ENCODE data around the gene MBD4. TPM values are rescaled to one million over a fixed set of nuclear protein-coding genes. Genes with fewer than 3 reads are reported as not detected.
A peak's percentile ranks its signal among the peaks of the same experiment; 100 is the strongest.

Gene MBD4
- total and polyA plus RNA-seq, 2 donors (not counting 1 experiment from before 2014, with no cell fraction given): 95.7 to 140 TPM

DNA sequence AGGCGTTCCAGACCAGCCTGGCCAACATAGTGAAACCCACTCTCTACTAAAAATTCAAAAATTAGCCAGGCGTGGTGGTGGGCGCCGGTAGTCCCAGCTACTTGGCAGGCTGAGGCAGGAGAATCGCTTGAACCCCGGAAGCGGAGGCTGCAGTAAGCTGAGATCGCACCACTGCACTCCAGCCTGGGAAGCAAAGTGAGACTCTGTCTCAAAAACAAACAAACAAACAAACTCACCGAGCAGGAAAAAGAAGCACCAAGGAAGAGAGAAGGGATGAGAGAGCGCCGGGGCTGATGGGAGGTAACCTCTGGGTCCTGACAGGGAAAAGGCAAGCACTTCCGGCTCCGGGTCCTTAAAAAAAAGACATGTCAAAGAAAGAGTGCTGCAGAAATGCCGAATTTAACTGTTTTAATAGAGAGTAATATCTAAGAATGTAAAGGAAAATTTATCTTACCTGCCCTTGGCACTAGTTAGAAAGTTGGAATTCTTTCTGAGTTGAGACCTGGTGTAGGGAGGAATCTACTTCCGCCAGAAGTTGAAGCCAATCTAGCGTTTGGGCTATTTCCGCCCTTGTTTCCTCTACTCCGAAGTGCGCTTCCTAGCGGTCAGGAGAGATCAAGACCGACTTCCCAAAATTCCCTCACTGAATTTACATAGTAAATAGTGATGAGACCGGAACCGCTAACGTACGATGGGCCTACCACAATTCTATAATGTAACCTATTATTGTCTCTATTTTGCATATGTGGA is 40.4 kb downstream of the MBD4 start:
- peaks cover 35% of the 10 kb centered on the region for H3K4me1 Mint-ChIP-seq
- Histone ChIP-seq H2AFZ (ENCODE audit: insufficient read depth, low read depth, low read length, poor library complexity, severe bottlenecking) (peak overlapping the region; percentile 94), H3K4me1 (ENCODE audit: control insufficient read depth in 2 of 2, insufficient read depth in 2 of 2, low read length in 2 of 2) (peaks cover 20 to 22% of the 10 kb centered on the region in 2 donors), H4K20me1 (ENCODE audit: control insufficient read depth, insufficient read depth, low read length, poor library complexity, severe bottlenecking) (peaks cover 40% of the 10 kb centered on the region), H3K9me3 (ENCODE audit: control extremely low read depth in 1 of 3, control insufficient read depth in 2 of 3, insufficient read depth in 1 of 3, low read length in 2 of 3) (no peaks in the 10 kb centered on the region), H3K27me3 (replicated peaks in 1 of 4; ENCODE audit: control extremely low read depth in 1 of 4, control insufficient read depth in 3 of 4, insufficient read depth in 4 of 4, low read length in 3 of 4) (no peaks in the 10 kb centered on the region), H3K4me3 (ENCODE audit: control extremely low read depth in 1 of 5, extremely low read depth in 1 of 5, insufficient read depth in 1 of 5, low read depth in 2 of 5, low read length in 4 of 5) (peak overlapping the region; percentile 76 to 99 (median 89)), H3K4me2 (replicated peaks; ENCODE audit: low read depth, low read length, poor library complexity, severe bottlenecking) (peak overlapping the region; percentile 77), H3K9ac (ENCODE audit: low read length) (peak overlapping the region; percentile 83), H3K79me2 (ENCODE audit: control insufficient read depth, insufficient read depth, low read length) (peaks cover 45% of the 10 kb centered on the region), H3K27ac (ENCODE audit: low read length in 2 of 2) (peak overlapping the region; percentile 88 to 95), H3K36me3 (replicated peaks in 1 of 2; ENCODE audit: control extremely low read depth in 1 of 2, control insufficient read depth in 1 of 2, extremely low read depth in 1 of 2, insufficient read depth in 2 of 2, low read length in 1 of 2) (peaks cover 2 to 13% of the 10 kb centered on the region in 2 experiments)
- ChIA-PET POLR2A (interaction anchor here (1.9 kb wide), 1 partner anchor 40 kb away, joined by 12 read pairs; the partner anchor contains the start of genes IFT122 and MBD4), CTCF (interaction anchor here (0.6 to 2.0 kb wide), 15 partner anchors 8 to 541 kb away, joined by 3 to 13 read pairs (median 4); partner anchors contain the start of genes EFCAB12, IFT122 and MBD4)
- peak; percentile 94 for DNase-seq
- TF ChIP-seq, protein P1, sequence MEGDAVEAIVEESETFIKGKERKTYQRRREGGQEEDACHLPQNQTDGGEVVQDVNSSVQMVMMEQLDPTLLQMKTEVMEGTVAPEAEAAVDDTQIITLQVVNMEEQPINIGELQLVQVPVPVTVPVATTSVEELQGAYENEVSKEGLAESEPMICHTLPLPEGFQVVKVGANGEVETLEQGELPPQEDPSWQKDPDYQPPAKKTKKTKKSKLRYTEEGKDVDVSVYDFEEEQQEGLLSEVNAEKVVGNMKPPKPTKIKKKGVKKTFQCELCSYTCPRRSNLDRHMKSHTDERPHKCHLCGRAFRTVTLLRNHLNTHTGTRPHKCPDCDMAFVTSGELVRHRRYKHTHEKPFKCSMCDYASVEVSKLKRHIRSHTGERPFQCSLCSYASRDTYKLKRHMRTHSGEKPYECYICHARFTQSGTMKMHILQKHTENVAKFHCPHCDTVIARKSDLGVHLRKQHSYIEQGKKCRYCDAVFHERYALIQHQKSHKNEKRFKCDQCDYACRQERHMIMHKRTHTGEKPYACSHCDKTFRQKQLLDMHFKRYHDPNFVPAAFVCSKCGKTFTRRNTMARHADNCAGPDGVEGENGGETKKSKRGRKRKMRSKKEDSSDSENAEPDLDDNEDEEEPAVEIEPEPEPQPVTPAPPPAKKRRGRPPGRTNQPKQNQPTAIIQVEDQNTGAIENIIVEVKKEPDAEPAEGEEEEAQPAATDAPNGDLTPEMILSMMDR (IDR thresholded peaks at IDR 0.05): peak; percentile 90
- TF ChIP-seq EZH2 (IDR thresholded peaks at IDR 0.05; ENCODE audit: borderline replicate concordance, insufficient read depth, low read depth, low read length, poor library complexity, severe bottlenecking): no peak
- H3K9me3 Mint-ChIP-seq (ENCODE audit: insufficient read depth): no peaks in the 10 kb centered on the region
- peak; percentile 86 for ATAC-seq (ENCODE audit: low read depth)
- WGBS (ENCODE audit: insufficient coverage): 0% methylated on average over 7 of the region's 25 CpGs
- H3K4me3 Mint-ChIP-seq: peak overlapping the region; percentile 96
- H3K27me3 Mint-ChIP-seq: no peaks in the 10 kb centered on the region
- peak overlapping the region; percentile 94 for H3K27ac Mint-ChIP-seq
- intact Hi-C loops (cut with micrococcal nuclease): loop anchor here (1.0 to 10.0 kb wide), 5 partner anchors 25 to 238 kb away; partner anchors contain the start of genes EFCAB12, HMCES, IFT122 and ISY1
